ENCODE results near the gene CCDC9B.

GRCh38 chr15:40331637-40332036 lies 9.1 kb downstream of the CCDC9B start:
- TF ChIP-seq, protein P1, sequence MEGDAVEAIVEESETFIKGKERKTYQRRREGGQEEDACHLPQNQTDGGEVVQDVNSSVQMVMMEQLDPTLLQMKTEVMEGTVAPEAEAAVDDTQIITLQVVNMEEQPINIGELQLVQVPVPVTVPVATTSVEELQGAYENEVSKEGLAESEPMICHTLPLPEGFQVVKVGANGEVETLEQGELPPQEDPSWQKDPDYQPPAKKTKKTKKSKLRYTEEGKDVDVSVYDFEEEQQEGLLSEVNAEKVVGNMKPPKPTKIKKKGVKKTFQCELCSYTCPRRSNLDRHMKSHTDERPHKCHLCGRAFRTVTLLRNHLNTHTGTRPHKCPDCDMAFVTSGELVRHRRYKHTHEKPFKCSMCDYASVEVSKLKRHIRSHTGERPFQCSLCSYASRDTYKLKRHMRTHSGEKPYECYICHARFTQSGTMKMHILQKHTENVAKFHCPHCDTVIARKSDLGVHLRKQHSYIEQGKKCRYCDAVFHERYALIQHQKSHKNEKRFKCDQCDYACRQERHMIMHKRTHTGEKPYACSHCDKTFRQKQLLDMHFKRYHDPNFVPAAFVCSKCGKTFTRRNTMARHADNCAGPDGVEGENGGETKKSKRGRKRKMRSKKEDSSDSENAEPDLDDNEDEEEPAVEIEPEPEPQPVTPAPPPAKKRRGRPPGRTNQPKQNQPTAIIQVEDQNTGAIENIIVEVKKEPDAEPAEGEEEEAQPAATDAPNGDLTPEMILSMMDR (IDR thresholded peaks at IDR 0.05): no peak
- no peak for TF ChIP-seq ZFX (IDR thresholded peaks at IDR 0.05; ENCODE audit: borderline replicate concordance)

Measured in 22Rv1 (cell line).